Progenitor cell of endocrine pancreas (in vitro differentiated cells): ENCODE measurements around the gene THADA. TPM values are rescaled to one million over a fixed set of nuclear protein-coding genes. Genes with fewer than 3 reads are reported as not detected.

Experiments
- DNase-seq: peaks from one replicate; pipeline ENCODE4 v3.0.0; 2021; ENCODE audit warnings: low spot score; ENCODE audit not compliant: unreplicated experiment
- H3K27ac Mint-ChIP-seq: 2 replicates; pipeline ENCODE4 v1.8.0; 2021; ENCODE audit warnings: mild to moderate bottlenecking, moderate library complexity, mixed read lengths
- H3K27me3 Mint-ChIP-seq: 2 replicates; pipeline ENCODE4 v1.8.0; 2021; ENCODE audit warnings: mixed read lengths
- H3K36me3 Mint-ChIP-seq: 2 replicates; pipeline ENCODE4 v1.8.0; 2022; ENCODE audit warnings: mixed read lengths; ENCODE audit not compliant: insufficient read depth
- H3K4me1 Mint-ChIP-seq: 2 replicates; pipeline ENCODE4 v1.8.0; 2021; ENCODE audit warnings: low read depth, mixed read lengths
- H3K4me3 Mint-ChIP-seq: 2 replicates; pipeline ENCODE4 v1.8.0; 2021; ENCODE audit warnings: low read depth, mild to moderate bottlenecking, moderate library complexity, mixed read lengths
- H3K9me3 Mint-ChIP-seq: 2 replicates; pipeline ENCODE4 v1.8.0; 2021; ENCODE audit warnings: low read depth, mixed read lengths
- total RNA-seq: library from RNA; stranded (reverse); gene quantifications from 2 replicates; pipeline ENCODE4 v1.2.1, GENCODE V29; 2021
- TF ChIP-seq, protein P1 (sequence below): fragments of 200-600 bp; sonication (generic); IDR thresholded peaks from one replicate; pipeline ENCODE4 v1.5.0; 2021; ENCODE audit warnings: antibody characterized with exemption, mild to moderate bottlenecking; ENCODE audit not compliant: unreplicated experiment

Gene THADA
- total RNA-seq, 1 donor from 2014 or later, result 39.4 TPM

DNA sequence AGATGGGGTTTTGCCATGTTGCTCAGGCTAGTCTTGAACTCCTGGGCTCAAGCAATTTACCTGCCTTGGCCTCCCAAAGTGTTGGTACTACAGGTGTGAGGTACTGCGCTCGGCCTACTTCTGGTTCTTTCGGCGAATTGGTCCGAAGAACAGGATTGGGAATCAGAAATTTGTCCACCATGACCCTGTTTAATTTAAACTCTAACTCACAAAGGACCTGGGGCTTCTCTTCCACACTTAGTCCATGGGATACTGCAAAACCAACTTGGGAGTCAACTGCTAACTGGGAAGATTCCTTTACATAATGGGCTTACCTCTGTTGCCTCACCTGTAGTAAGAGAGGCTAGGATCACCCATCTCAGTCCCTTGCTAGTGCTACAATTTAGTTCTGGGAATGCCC is 289.6 kb downstream of the THADA start:
- Mint-ChIP-seq H3K4me3 (no peak overlapping the region), H3K36me3 (peaks cover 4% of the 10 kb centered on the region), H3K9me3 (no peaks in the 10 kb centered on the region), H3K4me1 (peaks cover 10% of the 10 kb centered on the region), H3K27ac (no peak overlapping the region), H3K27me3 (no peaks in the 10 kb centered on the region)
- TF ChIP-seq, protein P1, sequence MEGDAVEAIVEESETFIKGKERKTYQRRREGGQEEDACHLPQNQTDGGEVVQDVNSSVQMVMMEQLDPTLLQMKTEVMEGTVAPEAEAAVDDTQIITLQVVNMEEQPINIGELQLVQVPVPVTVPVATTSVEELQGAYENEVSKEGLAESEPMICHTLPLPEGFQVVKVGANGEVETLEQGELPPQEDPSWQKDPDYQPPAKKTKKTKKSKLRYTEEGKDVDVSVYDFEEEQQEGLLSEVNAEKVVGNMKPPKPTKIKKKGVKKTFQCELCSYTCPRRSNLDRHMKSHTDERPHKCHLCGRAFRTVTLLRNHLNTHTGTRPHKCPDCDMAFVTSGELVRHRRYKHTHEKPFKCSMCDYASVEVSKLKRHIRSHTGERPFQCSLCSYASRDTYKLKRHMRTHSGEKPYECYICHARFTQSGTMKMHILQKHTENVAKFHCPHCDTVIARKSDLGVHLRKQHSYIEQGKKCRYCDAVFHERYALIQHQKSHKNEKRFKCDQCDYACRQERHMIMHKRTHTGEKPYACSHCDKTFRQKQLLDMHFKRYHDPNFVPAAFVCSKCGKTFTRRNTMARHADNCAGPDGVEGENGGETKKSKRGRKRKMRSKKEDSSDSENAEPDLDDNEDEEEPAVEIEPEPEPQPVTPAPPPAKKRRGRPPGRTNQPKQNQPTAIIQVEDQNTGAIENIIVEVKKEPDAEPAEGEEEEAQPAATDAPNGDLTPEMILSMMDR, result no peak
- DNase-seq, result no peak

DNA sequence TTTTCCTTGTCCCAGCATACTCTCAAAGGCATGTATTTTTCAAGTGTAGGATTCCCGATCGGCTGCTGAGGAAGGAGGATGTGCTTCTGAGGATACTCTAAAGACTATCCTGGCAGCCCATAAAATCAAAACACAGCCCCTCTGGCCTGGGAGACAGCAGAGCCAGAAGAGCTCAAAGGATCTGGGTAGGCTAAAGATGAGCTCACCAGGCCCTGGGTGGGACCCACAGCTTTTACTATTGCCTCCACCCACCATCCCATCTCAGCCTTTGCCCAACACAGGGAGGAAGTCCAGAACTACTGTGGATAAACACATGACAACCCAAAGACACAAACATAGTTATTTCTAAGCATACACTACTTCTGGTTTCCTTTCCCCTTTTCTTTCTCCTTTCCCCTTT is 290.3 kb downstream of the THADA start:
- Mint-ChIP-seq H3K4me3 (no peak overlapping the region), H3K27me3 (no peaks in the 10 kb centered on the region), H3K9me3 (no peaks in the 10 kb centered on the region), H3K4me1 (peaks cover 15% of the 10 kb centered on the region), H3K27ac (no peak overlapping the region), H3K36me3 (peaks cover 2% of the 10 kb centered on the region)
- TF ChIP-seq, protein P1, result no peak
- DNase-seq, result no peak

DNA sequence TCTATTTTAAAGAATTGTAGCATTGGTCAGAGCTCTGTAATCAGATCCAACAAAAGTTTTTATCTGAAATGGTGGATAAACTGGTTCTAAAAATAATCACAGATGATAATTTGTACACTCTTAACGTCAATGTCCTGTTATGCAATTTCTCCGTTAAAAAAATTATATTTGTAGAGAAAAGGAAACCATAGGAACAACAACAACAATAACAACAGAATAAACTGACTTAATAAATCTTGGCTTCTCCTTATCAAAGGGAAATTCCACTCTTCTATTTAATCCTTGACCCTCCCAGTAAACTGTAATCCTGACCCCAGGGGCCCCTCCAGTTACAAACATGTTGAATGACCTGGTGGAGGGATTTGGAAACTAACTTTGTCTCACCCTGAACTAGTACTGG is 290.8 kb downstream of the THADA start:
- peaks cover 17% of the 10 kb centered on the region for H3K4me1 Mint-ChIP-seq
- H3K4me3 Mint-ChIP-seq, result no peak overlapping the region
- no peak overlapping the region for H3K27ac Mint-ChIP-seq
- DNase-seq, result no peak
- H3K9me3 Mint-ChIP-seq, result no peaks in the 10 kb centered on the region
- peaks cover 2% of the 10 kb centered on the region for H3K36me3 Mint-ChIP-seq
- TF ChIP-seq, protein P1, result no peak
- H3K27me3 Mint-ChIP-seq, result no peaks in the 10 kb centered on the region

DNA sequence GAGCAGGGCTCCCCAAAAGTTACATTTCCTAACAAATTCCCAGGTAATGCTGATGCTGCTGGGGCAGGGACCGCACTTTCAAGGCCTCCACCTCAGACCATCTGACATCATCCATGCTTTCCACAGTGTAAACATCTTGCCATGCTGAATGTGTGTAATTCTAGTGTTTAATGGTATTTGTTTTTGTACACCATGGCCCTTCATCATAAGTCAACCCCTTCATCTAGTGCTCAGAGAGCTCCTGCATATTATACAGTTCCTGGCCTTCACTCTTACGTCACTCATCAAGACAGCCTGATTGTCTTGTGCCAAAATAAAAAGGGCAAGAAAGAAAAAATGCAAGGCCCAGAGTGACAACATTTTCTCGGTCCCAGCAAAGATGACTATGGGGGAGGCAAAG is 291.9 kb downstream of the THADA start:
- H3K27me3 Mint-ChIP-seq, result no peaks in the 10 kb centered on the region
- H3K4me1 Mint-ChIP-seq, result peaks cover 17% of the 10 kb centered on the region
- no peak overlapping the region for H3K27ac Mint-ChIP-seq

DNA sequence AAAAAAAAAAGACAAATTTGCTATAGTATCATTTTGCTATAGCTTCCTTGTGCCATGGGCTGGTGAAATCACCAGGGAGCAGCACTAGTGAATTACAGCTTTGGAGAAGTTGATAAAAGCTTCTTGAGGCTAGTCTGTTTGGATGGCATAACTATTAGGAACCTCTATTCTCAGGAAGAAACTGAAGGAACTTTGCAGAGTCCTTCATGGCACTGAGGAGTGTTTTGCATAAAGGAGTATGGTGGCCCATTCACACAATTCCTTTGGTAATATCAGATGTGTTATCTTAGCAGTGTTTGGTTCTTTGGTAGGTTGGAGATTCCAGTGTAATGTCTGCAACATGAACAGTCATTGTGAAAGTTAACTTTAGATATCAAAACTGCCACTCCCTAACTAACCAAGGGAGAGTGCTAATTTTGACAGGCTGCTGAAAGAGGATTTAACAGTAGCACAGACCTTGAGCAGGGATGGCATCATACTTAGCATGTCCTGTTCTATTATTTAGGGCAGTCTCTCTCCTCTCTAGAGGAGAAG is 292.8 kb downstream of the THADA start:
- no peak for DNase-seq
- no peak overlapping the region for H3K4me3 Mint-ChIP-seq
- H3K27me3 Mint-ChIP-seq, result no peaks in the 10 kb centered on the region
- no peak overlapping the region for H3K27ac Mint-ChIP-seq
- peaks cover 3% of the 10 kb centered on the region for H3K36me3 Mint-ChIP-seq
- H3K9me3 Mint-ChIP-seq, result peaks cover 3% of the 10 kb centered on the region
- TF ChIP-seq, protein P1, result no peak
- peaks cover 17% of the 10 kb centered on the region for H3K4me1 Mint-ChIP-seq

More for the DNA sequence above, 291.9 kb downstream of the THADA start:
- DNase-seq, result no peak
- Mint-ChIP-seq H3K4me3 (no peak overlapping the region), H3K36me3 (no peaks in the 10 kb centered on the region), H3K9me3 (no peaks in the 10 kb centered on the region)
- TF ChIP-seq, protein P1, result no peak
